Smooth muscle cell of trachea (primary cell): Measurements from ENCODE around the gene SLIT2. TPM values are rescaled to one million over a fixed set of nuclear protein-coding genes. Genes with fewer than 3 reads are reported as not detected.

ENCODE experiments used
- total RNA-seq: library from RNA; depleted of rRNA; stranded (reverse); fragments of >200 nt; gene quantifications from 2 replicates; pipeline ENCODE4 v1.2.1, GENCODE V29; 2014

The SLIT2 gene, protein sequence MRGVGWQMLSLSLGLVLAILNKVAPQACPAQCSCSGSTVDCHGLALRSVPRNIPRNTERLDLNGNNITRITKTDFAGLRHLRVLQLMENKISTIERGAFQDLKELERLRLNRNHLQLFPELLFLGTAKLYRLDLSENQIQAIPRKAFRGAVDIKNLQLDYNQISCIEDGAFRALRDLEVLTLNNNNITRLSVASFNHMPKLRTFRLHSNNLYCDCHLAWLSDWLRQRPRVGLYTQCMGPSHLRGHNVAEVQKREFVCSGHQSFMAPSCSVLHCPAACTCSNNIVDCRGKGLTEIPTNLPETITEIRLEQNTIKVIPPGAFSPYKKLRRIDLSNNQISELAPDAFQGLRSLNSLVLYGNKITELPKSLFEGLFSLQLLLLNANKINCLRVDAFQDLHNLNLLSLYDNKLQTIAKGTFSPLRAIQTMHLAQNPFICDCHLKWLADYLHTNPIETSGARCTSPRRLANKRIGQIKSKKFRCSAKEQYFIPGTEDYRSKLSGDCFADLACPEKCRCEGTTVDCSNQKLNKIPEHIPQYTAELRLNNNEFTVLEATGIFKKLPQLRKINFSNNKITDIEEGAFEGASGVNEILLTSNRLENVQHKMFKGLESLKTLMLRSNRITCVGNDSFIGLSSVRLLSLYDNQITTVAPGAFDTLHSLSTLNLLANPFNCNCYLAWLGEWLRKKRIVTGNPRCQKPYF (N-terminal part only)
- 10.5 and 14.1 TPM in 2 replicates for total RNA-seq

DNA sequence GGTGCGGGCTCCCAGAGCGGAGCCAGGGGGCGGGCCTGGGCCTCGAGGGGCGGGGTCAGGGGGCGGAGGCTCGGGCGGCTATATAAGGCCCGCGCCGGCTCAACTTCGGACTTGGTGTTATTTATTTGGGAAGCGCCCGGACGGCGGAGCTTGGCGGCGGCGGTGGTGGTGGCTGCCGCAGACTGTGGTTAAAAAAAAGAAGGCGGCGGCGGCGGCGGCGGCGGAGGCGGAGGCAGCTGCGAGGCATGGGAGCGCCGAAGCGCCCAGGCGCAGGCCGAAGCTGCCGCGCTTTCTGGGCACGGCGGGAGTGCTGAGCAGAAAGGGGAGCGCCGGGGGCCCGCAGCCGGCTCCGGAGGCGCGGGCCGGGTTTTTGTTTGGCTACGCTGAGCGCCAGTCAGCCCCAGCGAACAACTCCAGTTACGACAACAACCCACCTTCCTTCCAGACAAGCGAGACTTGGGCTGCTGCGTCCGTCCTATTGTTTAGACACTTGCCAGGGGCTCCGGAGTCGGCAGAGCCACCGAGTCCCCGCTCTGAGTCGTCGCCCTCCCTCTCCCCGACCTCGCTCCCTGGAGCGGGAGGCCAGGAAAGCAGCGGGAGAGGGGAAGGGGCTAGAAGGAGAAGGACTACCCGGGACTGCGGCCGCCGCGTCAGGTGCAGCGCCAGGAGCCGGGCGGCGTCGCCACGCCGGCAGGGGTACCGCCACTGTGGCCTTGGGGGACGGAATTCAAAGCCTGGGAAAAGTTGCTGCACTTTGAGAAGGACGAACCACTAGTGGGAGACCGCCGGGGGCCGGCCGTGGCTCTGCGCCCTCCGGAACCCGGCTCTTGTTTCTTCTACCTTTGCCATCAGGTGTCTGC is at the start of gene SLIT2:
TSS of gene SLIT2 (plus strand) at position 110 of the 860 bp plus-strand sequence. CDS start 1,911 bp downstream, outside the sequence.

